Endometrium (tissue), 2 donors: Measurements from ENCODE around the gene ZBTB47.

Source experiments
- FAIRE-seq: peaks from 2 replicates; lab custom pipeline; 2012; peaks lifted over from hg19 to GRCh38; lab: Jason Lieb, UNC
- donor health status: control.
- donor health status: control.

ZBTB47 gene

GRCh38 chr3:42653560-42654330 lies at the start of gene ZBTB47:
Gene ZBTB47 (plus strand): TSS chr3:42653697. CDS start chr3:42658356, 4,659 bp downstream.
- no peak for FAIRE-seq

GRCh38 chr3:42605546-42606173 lies 47.8 kb upstream of the ZBTB47 start:
- FAIRE-seq: no peak

- FAIRE-seq: no peak
Measured at GRCh38 chr3:42608581-42608980, 44.9 kb upstream of the ZBTB47 start.

- FAIRE-seq: no peak
Measured at GRCh38 chr3:42610976-42611375, 42.5 kb upstream of the ZBTB47 start.

- no peak for FAIRE-seq
Measured at GRCh38 chr3:42612217-42612616, 41.3 kb upstream of the ZBTB47 start.

GRCh38 chr3:42612928-42613327 lies 40.6 kb upstream of the ZBTB47 start:
- no peak for FAIRE-seq

- no peak for FAIRE-seq
Measured at GRCh38 chr3:42613462-42613861, 40.0 kb upstream of the ZBTB47 start.

- FAIRE-seq: no peak
Measured at GRCh38 chr3:42631620-42632019, 21.9 kb upstream of the ZBTB47 start.

- no peak for FAIRE-seq
Measured at GRCh38 chr3:42632146-42632545, 21.4 kb upstream of the ZBTB47 start.

- FAIRE-seq: no peak
Measured at GRCh38 chr3:42633544-42633943, 20.0 kb upstream of the ZBTB47 start.

GRCh38 chr3:42635111-42635510 lies 18.4 kb upstream of the ZBTB47 start:
- FAIRE-seq: no peak

GRCh38 chr3:42637001-42637400 lies 16.5 kb upstream of the ZBTB47 start:
- FAIRE-seq: no peak

- FAIRE-seq: no peak
Measured at GRCh38 chr3:42638339-42638842, 15.1 kb upstream of the ZBTB47 start.

- FAIRE-seq: no peak
Measured at GRCh38 chr3:42639192-42639591, 14.3 kb upstream of the ZBTB47 start.

GRCh38 chr3:42640129-42640528 lies 13.4 kb upstream of the ZBTB47 start:
- no peak for FAIRE-seq

GRCh38 chr3:42640771-42641370 lies 12.6 kb upstream of the ZBTB47 start:
- no peak for FAIRE-seq

- no peak for FAIRE-seq
Measured at GRCh38 chr3:42647821-42648459, 5.6 kb upstream of the ZBTB47 start.

GRCh38 chr3:42649006-42649405 lies 4.5 kb upstream of the ZBTB47 start:
- no peak for FAIRE-seq

GRCh38 chr3:42649783-42650182 lies 3.7 kb upstream of the ZBTB47 start:
- FAIRE-seq: no peak

GRCh38 chr3:42651248-42652091 lies 2.0 kb upstream of the ZBTB47 start:
- FAIRE-seq: no peak

- FAIRE-seq: no peak
Measured at GRCh38 chr3:42652251-42652610, 1.3 kb upstream of the ZBTB47 start.
